ENCODE data around the gene NUDT14.

DNA sequence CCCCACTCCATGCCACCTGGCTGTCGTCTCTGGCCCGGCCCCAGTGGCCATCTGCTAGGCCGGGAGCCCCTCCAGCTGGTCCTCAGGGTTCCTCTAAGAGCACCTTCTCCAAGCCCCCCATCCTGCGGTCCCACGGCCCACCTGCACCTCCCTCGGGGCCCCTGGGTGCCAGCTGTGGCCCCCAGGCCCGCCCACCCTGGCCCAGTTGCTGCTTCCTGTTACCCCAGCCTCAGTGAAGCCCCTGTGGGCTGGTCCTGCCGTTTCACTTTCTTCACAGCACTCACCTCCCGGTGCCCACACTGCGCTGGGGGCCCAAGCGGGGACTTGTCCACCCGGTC lies 27.6 kb upstream of the NUDT14 start:
- TF ChIP-seq, protein P1, sequence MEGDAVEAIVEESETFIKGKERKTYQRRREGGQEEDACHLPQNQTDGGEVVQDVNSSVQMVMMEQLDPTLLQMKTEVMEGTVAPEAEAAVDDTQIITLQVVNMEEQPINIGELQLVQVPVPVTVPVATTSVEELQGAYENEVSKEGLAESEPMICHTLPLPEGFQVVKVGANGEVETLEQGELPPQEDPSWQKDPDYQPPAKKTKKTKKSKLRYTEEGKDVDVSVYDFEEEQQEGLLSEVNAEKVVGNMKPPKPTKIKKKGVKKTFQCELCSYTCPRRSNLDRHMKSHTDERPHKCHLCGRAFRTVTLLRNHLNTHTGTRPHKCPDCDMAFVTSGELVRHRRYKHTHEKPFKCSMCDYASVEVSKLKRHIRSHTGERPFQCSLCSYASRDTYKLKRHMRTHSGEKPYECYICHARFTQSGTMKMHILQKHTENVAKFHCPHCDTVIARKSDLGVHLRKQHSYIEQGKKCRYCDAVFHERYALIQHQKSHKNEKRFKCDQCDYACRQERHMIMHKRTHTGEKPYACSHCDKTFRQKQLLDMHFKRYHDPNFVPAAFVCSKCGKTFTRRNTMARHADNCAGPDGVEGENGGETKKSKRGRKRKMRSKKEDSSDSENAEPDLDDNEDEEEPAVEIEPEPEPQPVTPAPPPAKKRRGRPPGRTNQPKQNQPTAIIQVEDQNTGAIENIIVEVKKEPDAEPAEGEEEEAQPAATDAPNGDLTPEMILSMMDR (IDR thresholded peaks at IDR 0.05): no peak
- no peak for TF ChIP-seq POLR2A (IDR thresholded peaks at IDR 0.05)
